DOHH2 (cell line): ENCODE data around the gene CLCN3.

Source experiments
- CTCF ChIP-seq: fragments of 200-600 bp; sonication (generic); IDR thresholded peaks from one replicate; pipeline ENCODE4 v1.5.1; 2014; ENCODE audit warnings: antibody characterized with exemption, mild to moderate bottlenecking, low read depth, low read length; ENCODE audit not compliant: poor library complexity, severe bottlenecking
- EZH2phosphoT487 ChIP-seq: fragments of 200-600 bp; sonication (generic); IDR thresholded peaks from 2 replicates; pipeline ENCODE4 v1.6.1; 2017; ENCODE audit warnings: borderline replicate concordance, mild to moderate bottlenecking, antibody characterized with exemption, low read length, moderate library complexity, mixed read lengths

- TF ChIP-seq CTCF (no peak), EZH2phosphoT487 (no peak)
Observed at GRCh38 chr4:169661761-169662160, 41.4 kb downstream of the CLCN3 start.
